Stimulated activated memory B cell treated with anti-CD40 and anti-IgM and Interleukin-4, amounts not matched to agents 10 μg/mL and 1 μg/mL and 100 μg/mL, for 72 hours (primary cell): Measurements from ENCODE around the gene LRRC75A.
"Not testable (repeated sequence)": the region's sequence is repeated elsewhere in the genome, so short reads cannot be mapped to it uniquely, and the experiment has no call there.

Source experiments
- ATAC-seq: fragments of 150-1000 bp; cut with Tn5 transposase; 2 replicates; pipeline ENCODE4 v1.10.0; 2021
- H3K27ac Mint-ChIP-seq: one replicate; pipeline ENCODE4 v1.8.0; 2022; ENCODE audit warnings: mild to moderate bottlenecking, mixed read lengths
- H3K27me3 Mint-ChIP-seq: one replicate; pipeline ENCODE4 v1.8.0; 2022; ENCODE audit warnings: mixed read lengths
- H3K36me3 Mint-ChIP-seq: one replicate; pipeline ENCODE4 v1.8.0; 2022; ENCODE audit warnings: mixed read lengths
- H3K4me1 Mint-ChIP-seq: one replicate; pipeline ENCODE4 v1.8.0; 2022; ENCODE audit warnings: mixed read lengths
- H3K4me3 Mint-ChIP-seq: one replicate; pipeline ENCODE4 v1.8.0; 2022; ENCODE audit warnings: mild to moderate bottlenecking, moderate library complexity, mixed read lengths
- H3K9me3 Mint-ChIP-seq: one replicate; pipeline ENCODE4 v1.8.0; 2022; ENCODE audit warnings: mixed read lengths

The LRRC75A gene

DNA sequence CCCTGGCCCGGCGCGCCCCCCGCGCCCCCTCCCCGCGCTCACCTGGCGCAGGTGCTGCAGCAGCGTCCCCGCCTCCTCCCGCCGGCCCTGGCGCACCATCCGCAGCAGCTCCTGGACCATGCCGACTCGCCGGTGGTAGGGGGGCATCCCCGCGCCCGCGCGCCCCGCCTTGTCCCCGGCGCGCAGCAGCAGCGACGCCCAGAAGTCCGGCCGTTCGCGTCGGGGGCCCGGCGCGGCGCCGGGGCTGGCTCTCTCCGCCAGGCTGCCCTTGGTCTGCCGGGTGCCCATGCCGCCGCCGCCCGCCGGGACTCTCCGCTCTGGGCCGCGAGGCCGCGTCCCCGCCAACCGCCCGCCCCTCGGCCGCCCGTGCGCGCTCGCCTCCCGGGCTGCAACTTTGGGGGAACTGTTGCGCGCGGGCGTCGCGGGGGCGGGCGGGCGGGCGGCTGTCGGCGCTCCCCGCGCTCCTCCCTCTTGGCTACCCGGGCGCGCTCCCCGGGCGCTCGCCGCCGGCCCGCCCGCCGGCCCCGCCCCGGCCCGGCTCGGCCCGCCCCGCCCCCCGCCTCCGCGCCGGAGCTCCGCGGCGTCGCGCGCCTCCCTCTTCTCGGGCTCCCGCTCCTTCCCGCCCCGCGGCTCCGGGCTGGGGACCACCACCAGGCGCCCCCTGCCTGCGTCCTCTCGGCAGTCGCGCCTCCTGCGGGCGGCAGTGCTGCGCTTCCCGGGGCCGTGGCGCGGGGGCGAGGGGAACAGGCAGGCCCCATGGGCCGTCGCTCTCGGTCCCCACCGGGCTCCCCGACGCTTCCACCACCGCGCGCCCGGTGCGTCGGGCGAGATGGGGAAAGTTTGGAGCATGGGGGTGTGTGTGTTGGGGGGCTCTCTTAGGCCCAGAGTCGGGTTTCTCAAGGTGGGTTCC, at the start of gene LRRC75A:
TSS of gene LRRC75A (minus strand) at position 491 of the 910 bp plus-strand sequence. CDS start at position 288, 203 bp downstream.
- ATAC-seq = peak; percentile 89
- no peaks in the 10 kb centered on the region for H3K36me3 Mint-ChIP-seq
- H3K4me3 Mint-ChIP-seq = peak within 1 kb of the TSS; percentile 65
- no peak within 1 kb of the TSS for H3K27ac Mint-ChIP-seq
- H3K4me1 Mint-ChIP-seq = peaks cover 14% of the 10 kb centered on the region
- no peaks in the 10 kb centered on the region for H3K9me3 Mint-ChIP-seq
- H3K27me3 Mint-ChIP-seq = peaks cover 10% of the 10 kb centered on the region

GRCh38 chr17:16537130-16537458, 45.1 kb upstream of the LRRC75A start:
- Mint-ChIP-seq H3K4me3 (peak overlapping the region; percentile 89), H3K27me3 (peaks cover 6% of the 10 kb centered on the region), H3K9me3 (peaks cover 7% of the 10 kb centered on the region), H3K27ac (peak overlapping the region; percentile 92), H3K4me1 (peaks cover 18% of the 10 kb centered on the region), H3K36me3 (no peaks in the 10 kb centered on the region)
- ATAC-seq = no peak

- no peak overlapping the region for H3K4me3 Mint-ChIP-seq
- no peaks in the 10 kb centered on the region for H3K36me3 Mint-ChIP-seq
- ATAC-seq = no peak
- peaks cover 18% of the 10 kb centered on the region for H3K4me1 Mint-ChIP-seq
- peaks cover 3% of the 10 kb centered on the region for H3K9me3 Mint-ChIP-seq
- H3K27ac Mint-ChIP-seq = no peak overlapping the region
- H3K27me3 Mint-ChIP-seq = peaks cover 24% of the 10 kb centered on the region
These were observed 42.2 kb upstream of the LRRC75A start for GRCh38 chr17:16534236-16534635.

DNA sequence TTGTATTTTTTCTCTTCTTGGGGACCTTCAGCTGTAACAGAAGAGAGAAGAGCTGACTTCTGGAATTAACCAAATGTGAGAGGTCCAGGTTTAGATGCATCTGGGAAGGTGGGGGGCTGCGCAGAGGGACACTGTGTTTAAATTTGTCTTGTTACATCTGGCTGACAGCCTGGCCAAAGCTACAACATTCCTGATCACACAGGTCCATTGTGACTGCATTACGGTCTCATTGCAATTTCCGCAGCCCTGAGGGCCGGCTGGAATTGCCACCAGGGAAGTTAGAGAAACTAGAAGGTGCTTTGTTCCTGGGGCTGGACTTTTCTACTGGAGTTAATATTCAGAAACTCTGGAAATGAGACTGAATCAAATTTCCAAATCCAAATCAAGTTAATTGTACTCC, 37.9 kb upstream of the LRRC75A start:
- Mint-ChIP-seq H3K36me3 (no peaks in the 10 kb centered on the region), H3K27me3 (peaks cover 48% of the 10 kb centered on the region), H3K4me3 (no peak overlapping the region), H3K4me1 (peaks cover 2% of the 10 kb centered on the region), H3K27ac (no peak overlapping the region), H3K9me3 (peaks cover 3% of the 10 kb centered on the region)
- ATAC-seq = no peak

DNA sequence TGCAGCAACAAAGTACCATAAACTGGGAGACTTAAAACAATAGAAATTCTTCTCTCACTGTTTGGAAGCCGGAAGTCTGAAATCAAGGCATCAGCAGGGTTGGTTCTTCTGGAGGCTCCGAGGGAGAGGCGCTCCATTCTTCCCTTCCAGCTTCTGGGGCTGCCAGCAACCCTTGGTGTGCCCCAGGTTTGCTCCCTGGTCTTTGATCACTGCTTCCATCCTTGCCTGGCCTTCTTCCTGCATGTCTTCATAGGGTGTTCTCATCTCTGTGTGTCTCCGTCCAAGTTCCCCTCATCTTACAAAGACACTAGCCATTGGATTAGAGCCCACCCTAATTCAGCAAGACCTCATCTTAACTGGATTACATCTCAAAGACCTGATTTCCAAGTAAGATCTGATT, 35.3 kb upstream of the LRRC75A start:
- H3K27me3 Mint-ChIP-seq = peaks cover 58% of the 10 kb centered on the region

DNA sequence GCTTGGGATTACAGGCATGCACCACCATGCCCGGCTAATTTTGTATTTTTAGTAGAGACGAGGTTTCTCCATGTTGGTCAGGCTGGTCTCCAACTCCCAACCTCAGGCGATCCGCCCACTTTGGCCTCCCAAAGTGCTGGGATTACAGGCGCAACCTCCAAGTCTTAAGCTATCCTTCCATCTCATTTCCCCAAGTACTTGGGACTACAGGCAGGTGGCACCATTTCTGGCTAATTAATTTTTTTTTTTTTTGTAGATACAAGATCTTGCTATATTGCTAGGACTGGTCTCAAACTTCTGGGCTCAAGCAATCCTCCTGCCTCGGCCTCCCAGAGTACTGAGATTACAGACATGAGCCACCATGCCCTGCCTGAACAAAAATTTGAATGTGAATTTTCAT, 33.6 kb upstream of the LRRC75A start:
- not testable (repeated sequence) for H3K9me3 Mint-ChIP-seq, H3K4me1 Mint-ChIP-seq, H3K36me3 Mint-ChIP-seq, H3K4me3 Mint-ChIP-seq, ATAC-seq, H3K27ac Mint-ChIP-seq
- peaks cover 61% of the 10 kb centered on the region for H3K27me3 Mint-ChIP-seq

More for the DNA sequence above, 35.3 kb upstream of the LRRC75A start:
- no peaks in the 10 kb centered on the region for H3K4me1 Mint-ChIP-seq
- ATAC-seq = no peak
- no peaks in the 10 kb centered on the region for H3K9me3 Mint-ChIP-seq
- no peak overlapping the region for H3K27ac Mint-ChIP-seq
- H3K36me3 Mint-ChIP-seq = no peaks in the 10 kb centered on the region
- no peak overlapping the region for H3K4me3 Mint-ChIP-seq

- ATAC-seq = peak; percentile 89
- H3K4me3 Mint-ChIP-seq = no peak overlapping the region
- peaks cover 6% of the 10 kb centered on the region for H3K4me1 Mint-ChIP-seq
- no peaks in the 10 kb centered on the region for H3K36me3 Mint-ChIP-seq
- no peak overlapping the region for H3K27ac Mint-ChIP-seq
- H3K9me3 Mint-ChIP-seq = no peaks in the 10 kb centered on the region
- peaks cover 68% of the 10 kb centered on the region for H3K27me3 Mint-ChIP-seq
These were observed 29.2 kb upstream of the LRRC75A start for GRCh38 chr17:16521070-16521727.

GRCh38 chr17:16519021-16519420, 27.0 kb upstream of the LRRC75A start:
- peaks cover 6% of the 10 kb centered on the region for H3K4me1 Mint-ChIP-seq
- no peaks in the 10 kb centered on the region for H3K9me3 Mint-ChIP-seq
- H3K4me3 Mint-ChIP-seq = no peak overlapping the region
- ATAC-seq = no peak
- H3K27me3 Mint-ChIP-seq = peaks cover 86% of the 10 kb centered on the region
- no peak overlapping the region for H3K27ac Mint-ChIP-seq
- H3K36me3 Mint-ChIP-seq = no peaks in the 10 kb centered on the region

GRCh38 chr17:16517477-16517876, 25.5 kb upstream of the LRRC75A start:
- no peaks in the 10 kb centered on the region for H3K36me3 Mint-ChIP-seq
- H3K4me3 Mint-ChIP-seq = no peak overlapping the region
- H3K27me3 Mint-ChIP-seq = peaks cover 86% of the 10 kb centered on the region
- H3K27ac Mint-ChIP-seq = no peak overlapping the region
- no peaks in the 10 kb centered on the region for H3K9me3 Mint-ChIP-seq
- H3K4me1 Mint-ChIP-seq = peaks cover 7% of the 10 kb centered on the region
- no peak for ATAC-seq

- peaks cover 78% of the 10 kb centered on the region for H3K27me3 Mint-ChIP-seq
- no peak overlapping the region for H3K4me3 Mint-ChIP-seq
- peaks cover 14% of the 10 kb centered on the region for H3K4me1 Mint-ChIP-seq
- H3K27ac Mint-ChIP-seq = no peak overlapping the region
- ATAC-seq = no peak
- no peaks in the 10 kb centered on the region for H3K9me3 Mint-ChIP-seq
- no peaks in the 10 kb centered on the region for H3K36me3 Mint-ChIP-seq
These were observed 24.6 kb upstream of the LRRC75A start for GRCh38 chr17:16516594-16517051.

- no peak for ATAC-seq
- H3K27ac Mint-ChIP-seq = no peak overlapping the region
These were observed 23.9 kb upstream of the LRRC75A start for GRCh38 chr17:16515933-16516332.

DNA sequence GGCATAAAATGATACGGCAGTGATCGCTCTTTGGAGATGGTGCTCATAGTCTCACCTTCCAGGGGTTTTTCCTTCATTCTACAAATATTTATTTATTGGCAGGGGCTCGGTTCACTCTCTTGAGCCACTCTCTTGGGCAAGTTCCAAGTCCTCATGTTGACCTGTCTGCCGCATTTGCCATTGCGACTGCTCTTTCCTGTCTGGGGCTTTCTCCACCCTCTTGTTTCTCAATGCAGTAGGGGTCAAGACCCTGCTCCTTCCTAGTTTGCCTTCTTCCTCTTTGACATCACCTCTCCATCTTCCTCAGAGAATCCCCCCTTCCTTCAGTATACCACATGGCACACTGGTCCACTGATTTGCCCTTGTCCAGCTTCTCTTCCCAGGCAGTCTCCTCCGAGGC, 21.9 kb upstream of the LRRC75A start:
- no peaks in the 10 kb centered on the region for H3K36me3 Mint-ChIP-seq
- H3K4me1 Mint-ChIP-seq = peaks cover 7% of the 10 kb centered on the region
- ATAC-seq = no peak
- peaks cover 55% of the 10 kb centered on the region for H3K27me3 Mint-ChIP-seq
- H3K27ac Mint-ChIP-seq = no peak overlapping the region
- no peaks in the 10 kb centered on the region for H3K9me3 Mint-ChIP-seq
- no peak overlapping the region for H3K4me3 Mint-ChIP-seq

More at GRCh38 chr17:16515933-16516332, 23.9 kb upstream of the LRRC75A start:
- peaks cover 8% of the 10 kb centered on the region for H3K4me1 Mint-ChIP-seq
- H3K27me3 Mint-ChIP-seq = peaks cover 71% of the 10 kb centered on the region
- no peaks in the 10 kb centered on the region for H3K36me3 Mint-ChIP-seq
- no peaks in the 10 kb centered on the region for H3K9me3 Mint-ChIP-seq
- H3K4me3 Mint-ChIP-seq = no peak overlapping the region

GRCh38 chr17:16512011-16512410, 20.0 kb upstream of the LRRC75A start:
- Mint-ChIP-seq H3K9me3 (no peaks in the 10 kb centered on the region), H3K4me1 (peaks cover 7% of the 10 kb centered on the region), H3K27me3 (peaks cover 38% of the 10 kb centered on the region), H3K36me3 (no peaks in the 10 kb centered on the region), H3K4me3 (no peak overlapping the region), H3K27ac (no peak overlapping the region)
- no peak for ATAC-seq

- no peak for ATAC-seq
- Mint-ChIP-seq H3K27me3 (peaks cover 33% of the 10 kb centered on the region), H3K27ac (no peak overlapping the region), H3K36me3 (no peaks in the 10 kb centered on the region), H3K4me1 (peaks cover 7% of the 10 kb centered on the region), H3K4me3 (no peak overlapping the region), H3K9me3 (no peaks in the 10 kb centered on the region)
These were observed 19.6 kb upstream of the LRRC75A start for GRCh38 chr17:16511593-16511992.

DNA sequence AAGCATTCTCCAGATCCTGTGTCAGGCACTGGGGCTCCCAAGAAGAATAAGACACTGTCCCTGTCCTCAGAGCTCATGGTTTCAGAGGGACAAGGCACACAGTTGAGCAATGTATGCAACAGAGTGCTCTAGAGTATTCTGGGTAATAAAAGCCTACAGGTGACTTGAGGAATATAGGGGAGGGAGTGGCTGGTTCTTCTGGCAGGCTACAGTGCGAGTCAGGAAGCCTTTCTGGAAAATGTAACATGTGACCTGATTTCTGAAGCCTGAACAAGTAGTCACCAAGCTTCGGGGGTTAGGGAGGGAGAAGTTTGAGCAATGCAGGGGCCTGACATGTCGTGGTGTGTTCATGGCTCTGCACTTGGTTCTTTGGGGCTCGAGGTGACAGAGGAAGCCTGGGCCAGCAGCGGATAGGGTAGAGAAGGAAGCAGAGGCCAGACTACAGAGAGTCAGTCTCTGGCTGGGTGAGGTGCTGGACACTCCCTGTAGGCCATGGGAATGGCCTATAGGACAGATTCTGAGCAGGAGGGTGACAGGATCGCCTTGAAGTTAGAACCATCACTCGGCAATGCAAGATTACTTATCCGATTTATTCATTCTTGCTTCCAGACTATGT, 16.0 kb upstream of the LRRC75A start:
- Mint-ChIP-seq H3K36me3 (no peaks in the 10 kb centered on the region), H3K4me1 (peaks cover 7% of the 10 kb centered on the region), H3K27me3 (peaks cover 17% of the 10 kb centered on the region), H3K4me3 (no peak overlapping the region), H3K27ac (no peak overlapping the region), H3K9me3 (no peaks in the 10 kb centered on the region)
- no peak for ATAC-seq
